ENCODE measurements around the gene LAMA5. TPM values are rescaled to one million over a fixed set of nuclear protein-coding genes. Genes with fewer than 3 reads are reported as not detected.

The LAMA5 gene
- total and polyA plus RNA-seq, 2 experiments from 2014 or later, result 201 to 298 TPM

DNA sequence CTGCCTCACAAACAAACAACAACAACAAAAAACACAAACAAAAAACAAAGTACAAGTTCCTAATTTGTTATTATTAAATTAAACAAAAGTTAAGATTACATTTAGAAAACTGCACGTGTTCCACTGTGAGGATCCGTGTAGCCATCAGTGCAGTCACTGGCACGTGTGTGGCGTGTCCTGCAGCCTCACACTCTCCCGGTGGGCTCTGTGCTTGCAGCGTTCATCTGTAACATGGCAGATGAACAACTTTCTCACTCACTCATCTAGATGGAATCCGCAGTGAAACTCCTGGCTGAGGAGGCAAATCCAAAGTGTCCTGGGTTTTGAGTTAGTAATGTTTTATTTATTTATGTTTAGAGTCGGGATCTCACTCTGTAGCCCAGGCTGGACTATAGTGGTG, 77.2 kb downstream of the LAMA5 start:
- H3K9me3 Mint-ChIP-seq, result no peaks in the 10 kb centered on the region
- H2AFZ ChIP-seq, result no peak overlapping the region
- H3K4me2 ChIP-seq, result no peak overlapping the region
- DNase-seq (ENCODE audit: low spot score), result no peak
- H3K9me2 ChIP-seq (ENCODE audit: insufficient read depth), result no peaks in the 10 kb centered on the region
- no peak overlapping the region for H3K27ac Mint-ChIP-seq
- H3K4me3 Mint-ChIP-seq, result no peak overlapping the region
- H3F3A ChIP-seq (replicated peaks; ENCODE audit: low read depth), result 0 out of 2 replicates have a peak, but pooled peaks cover 7% of the 10 kb centered on the region
- H3K79me2 ChIP-seq (replicated peaks; ENCODE audit: insufficient read depth), result no peaks in the 10 kb centered on the region
- ATAC-seq, result no peak
- no peaks in the 10 kb centered on the region for H3K36me3 ChIP-seq (ENCODE audit: insufficient read depth)
- H3K27me3 Mint-ChIP-seq (ENCODE audit: insufficient read depth, low read depth, poor library complexity), result peaks cover 11% of the 10 kb centered on the region
- no peak overlapping the region for H3K27ac ChIP-seq (ENCODE audit: low read depth)
- no peaks in the 10 kb centered on the region for H3K27me3 ChIP-seq (ENCODE audit: insufficient read depth)
- H4K20me1 ChIP-seq (replicated peaks; ENCODE audit: insufficient read depth), result no peaks in the 10 kb centered on the region
- H3K4me3 ChIP-seq, result no peak overlapping the region
- peaks cover 26% of the 10 kb centered on the region for H3K36me3 Mint-ChIP-seq (ENCODE audit: low read depth)
- H3K4me1 ChIP-seq (ENCODE audit: insufficient read depth), result no peaks in the 10 kb centered on the region
- no peaks in the 10 kb centered on the region for H3K4me1 Mint-ChIP-seq
- TF ChIP-seq EZH2 (IDR thresholded peaks at IDR 0.05; ENCODE audit: low read depth, unreplicated experiment) (no peak), ZNF331 (CRISPR knock-in tag; IDR thresholded peaks at IDR 0.05; ENCODE audit: low read depth) (no peak), EZH2phosphoT487 (IDR thresholded peaks at IDR 0.05; ENCODE audit: unreplicated experiment) (no peak), ZNF114 (CRISPR knock-in tag; IDR thresholded peaks at IDR 0.05) (no peak), CREB1 (CRISPR knock-in tag; IDR thresholded peaks at IDR 0.05; ENCODE audit: low read depth) (no peak), STAT1 (IDR thresholded peaks at IDR 0.05; ENCODE audit: unreplicated experiment) (no peak), JUNB (IDR thresholded peaks at IDR 0.05; ENCODE audit: unreplicated experiment) (no peak), NANOG (IDR thresholded peaks at IDR 0.05; ENCODE audit: borderline replicate concordance) (no peak), POLR2AphosphoS5 (IDR thresholded peaks at IDR 0.05; ENCODE audit: low read depth) (no peak)
- TF ChIP-seq, protein P1, sequence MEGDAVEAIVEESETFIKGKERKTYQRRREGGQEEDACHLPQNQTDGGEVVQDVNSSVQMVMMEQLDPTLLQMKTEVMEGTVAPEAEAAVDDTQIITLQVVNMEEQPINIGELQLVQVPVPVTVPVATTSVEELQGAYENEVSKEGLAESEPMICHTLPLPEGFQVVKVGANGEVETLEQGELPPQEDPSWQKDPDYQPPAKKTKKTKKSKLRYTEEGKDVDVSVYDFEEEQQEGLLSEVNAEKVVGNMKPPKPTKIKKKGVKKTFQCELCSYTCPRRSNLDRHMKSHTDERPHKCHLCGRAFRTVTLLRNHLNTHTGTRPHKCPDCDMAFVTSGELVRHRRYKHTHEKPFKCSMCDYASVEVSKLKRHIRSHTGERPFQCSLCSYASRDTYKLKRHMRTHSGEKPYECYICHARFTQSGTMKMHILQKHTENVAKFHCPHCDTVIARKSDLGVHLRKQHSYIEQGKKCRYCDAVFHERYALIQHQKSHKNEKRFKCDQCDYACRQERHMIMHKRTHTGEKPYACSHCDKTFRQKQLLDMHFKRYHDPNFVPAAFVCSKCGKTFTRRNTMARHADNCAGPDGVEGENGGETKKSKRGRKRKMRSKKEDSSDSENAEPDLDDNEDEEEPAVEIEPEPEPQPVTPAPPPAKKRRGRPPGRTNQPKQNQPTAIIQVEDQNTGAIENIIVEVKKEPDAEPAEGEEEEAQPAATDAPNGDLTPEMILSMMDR (conservative IDR thresholded peaks at IDR 0.05; ENCODE audit: low read depth in 2 of 2), result no peak
- TF ChIP-seq, protein P2, sequence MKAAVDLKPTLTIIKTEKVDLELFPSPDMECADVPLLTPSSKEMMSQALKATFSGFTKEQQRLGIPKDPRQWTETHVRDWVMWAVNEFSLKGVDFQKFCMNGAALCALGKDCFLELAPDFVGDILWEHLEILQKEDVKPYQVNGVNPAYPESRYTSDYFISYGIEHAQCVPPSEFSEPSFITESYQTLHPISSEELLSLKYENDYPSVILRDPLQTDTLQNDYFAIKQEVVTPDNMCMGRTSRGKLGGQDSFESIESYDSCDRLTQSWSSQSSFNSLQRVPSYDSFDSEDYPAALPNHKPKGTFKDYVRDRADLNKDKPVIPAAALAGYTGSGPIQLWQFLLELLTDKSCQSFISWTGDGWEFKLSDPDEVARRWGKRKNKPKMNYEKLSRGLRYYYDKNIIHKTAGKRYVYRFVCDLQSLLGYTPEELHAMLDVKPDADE (IDR thresholded peaks at IDR 0.05), result no peak
- TF ChIP-seq, protein P3, sequence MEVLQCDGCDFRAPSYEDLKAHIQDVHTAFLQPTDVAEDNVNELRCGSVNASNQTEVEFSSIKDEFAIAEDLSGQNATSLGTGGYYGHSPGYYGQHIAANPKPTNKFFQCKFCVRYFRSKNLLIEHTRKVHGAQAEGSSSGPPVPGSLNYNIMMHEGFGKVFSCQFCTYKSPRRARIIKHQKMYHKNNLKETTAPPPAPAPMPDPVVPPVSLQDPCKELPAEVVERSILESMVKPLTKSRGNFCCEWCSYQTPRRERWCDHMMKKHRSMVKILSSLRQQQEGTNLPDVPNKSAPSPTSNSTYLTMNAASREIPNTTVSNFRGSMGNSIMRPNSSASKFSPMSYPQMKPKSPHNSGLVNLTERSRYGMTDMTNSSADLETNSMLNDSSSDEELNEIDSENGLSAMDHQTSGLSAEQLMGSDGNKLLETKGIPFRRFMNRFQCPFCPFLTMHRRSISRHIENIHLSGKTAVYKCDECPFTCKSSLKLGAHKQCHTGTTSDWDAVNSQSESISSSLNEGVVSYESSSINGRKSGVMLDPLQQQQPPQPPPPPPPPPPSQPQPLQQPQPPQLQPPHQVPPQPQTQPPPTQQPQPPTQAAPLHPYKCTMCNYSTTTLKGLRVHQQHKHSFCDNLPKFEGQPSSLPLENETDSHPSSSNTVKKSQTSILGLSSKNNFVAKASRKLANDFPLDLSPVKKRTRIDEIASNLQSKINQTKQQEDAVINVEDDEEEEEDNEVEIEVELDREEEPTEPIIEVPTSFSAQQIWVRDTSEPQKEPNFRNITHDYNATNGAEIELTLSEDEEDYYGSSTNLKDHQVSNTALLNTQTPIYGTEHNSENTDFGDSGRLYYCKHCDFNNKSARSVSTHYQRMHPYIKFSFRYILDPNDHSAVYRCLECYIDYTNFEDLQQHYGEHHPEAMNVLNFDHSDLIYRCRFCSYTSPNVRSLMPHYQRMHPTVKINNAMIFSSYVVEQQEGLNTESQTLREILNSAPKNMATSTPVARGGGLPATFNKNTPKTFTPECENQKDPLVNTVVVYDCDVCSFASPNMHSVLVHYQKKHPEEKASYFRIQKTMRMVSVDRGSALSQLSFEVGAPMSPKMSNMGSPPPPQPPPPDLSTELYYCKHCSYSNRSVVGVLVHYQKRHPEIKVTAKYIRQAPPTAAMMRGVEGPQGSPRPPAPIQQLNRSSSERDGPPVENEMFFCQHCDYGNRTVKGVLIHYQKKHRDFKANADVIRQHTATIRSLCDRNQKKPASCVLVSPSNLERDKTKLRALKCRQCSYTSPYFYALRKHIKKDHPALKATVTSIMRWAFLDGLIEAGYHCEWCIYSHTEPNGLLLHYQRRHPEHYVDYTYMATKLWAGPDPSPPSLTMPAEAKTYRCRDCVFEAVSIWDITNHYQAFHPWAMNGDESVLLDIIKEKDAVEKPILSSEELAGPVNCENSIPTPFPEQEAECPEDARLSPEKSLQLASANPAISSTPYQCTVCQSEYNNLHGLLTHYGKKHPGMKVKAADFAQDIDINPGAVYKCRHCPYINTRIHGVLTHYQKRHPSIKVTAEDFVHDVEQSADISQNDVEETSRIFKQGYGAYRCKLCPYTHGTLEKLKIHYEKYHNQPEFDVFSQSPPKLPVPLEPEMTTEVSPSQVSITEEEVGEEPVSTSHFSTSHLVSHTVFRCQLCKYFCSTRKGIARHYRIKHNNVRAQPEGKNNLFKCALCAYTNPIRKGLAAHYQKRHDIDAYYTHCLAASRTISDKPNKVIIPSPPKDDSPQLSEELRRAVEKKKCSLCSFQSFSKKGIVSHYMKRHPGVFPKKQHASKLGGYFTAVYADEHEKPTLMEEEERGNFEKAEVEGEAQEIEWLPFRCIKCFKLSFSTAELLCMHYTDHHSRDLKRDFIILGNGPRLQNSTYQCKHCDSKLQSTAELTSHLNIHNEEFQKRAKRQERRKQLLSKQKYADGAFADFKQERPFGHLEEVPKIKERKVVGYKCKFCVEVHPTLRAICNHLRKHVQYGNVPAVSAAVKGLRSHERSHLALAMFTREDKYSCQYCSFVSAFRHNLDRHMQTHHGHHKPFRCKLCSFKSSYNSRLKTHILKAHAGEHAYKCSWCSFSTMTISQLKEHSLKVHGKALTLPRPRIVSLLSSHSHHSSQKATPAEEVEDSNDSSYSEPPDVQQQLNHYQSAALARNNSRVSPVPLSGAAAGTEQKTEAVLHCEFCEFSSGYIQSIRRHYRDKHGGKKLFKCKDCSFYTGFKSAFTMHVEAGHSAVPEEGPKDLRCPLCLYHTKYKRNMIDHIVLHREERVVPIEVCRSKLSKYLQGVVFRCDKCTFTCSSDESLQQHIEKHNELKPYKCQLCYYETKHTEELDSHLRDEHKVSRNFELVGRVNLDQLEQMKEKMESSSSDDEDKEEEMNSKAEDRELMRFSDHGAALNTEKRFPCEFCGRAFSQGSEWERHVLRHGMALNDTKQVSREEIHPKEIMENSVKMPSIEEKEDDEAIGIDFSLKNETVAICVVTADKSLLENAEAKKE (CRISPR knock-in tag; IDR thresholded peaks at IDR 0.05), result no peak
- TF ChIP-seq, protein P4, sequence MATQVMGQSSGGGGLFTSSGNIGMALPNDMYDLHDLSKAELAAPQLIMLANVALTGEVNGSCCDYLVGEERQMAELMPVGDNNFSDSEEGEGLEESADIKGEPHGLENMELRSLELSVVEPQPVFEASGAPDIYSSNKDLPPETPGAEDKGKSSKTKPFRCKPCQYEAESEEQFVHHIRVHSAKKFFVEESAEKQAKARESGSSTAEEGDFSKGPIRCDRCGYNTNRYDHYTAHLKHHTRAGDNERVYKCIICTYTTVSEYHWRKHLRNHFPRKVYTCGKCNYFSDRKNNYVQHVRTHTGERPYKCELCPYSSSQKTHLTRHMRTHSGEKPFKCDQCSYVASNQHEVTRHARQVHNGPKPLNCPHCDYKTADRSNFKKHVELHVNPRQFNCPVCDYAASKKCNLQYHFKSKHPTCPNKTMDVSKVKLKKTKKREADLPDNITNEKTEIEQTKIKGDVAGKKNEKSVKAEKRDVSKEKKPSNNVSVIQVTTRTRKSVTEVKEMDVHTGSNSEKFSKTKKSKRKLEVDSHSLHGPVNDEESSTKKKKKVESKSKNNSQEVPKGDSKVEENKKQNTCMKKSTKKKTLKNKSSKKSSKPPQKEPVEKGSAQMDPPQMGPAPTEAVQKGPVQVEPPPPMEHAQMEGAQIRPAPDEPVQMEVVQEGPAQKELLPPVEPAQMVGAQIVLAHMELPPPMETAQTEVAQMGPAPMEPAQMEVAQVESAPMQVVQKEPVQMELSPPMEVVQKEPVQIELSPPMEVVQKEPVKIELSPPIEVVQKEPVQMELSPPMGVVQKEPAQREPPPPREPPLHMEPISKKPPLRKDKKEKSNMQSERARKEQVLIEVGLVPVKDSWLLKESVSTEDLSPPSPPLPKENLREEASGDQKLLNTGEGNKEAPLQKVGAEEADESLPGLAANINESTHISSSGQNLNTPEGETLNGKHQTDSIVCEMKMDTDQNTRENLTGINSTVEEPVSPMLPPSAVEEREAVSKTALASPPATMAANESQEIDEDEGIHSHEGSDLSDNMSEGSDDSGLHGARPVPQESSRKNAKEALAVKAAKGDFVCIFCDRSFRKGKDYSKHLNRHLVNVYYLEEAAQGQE (IDR thresholded peaks at IDR 0.05; ENCODE audit: unreplicated experiment), result no peak

Measured in GM23338 (cell line).